ENCODE measurements around the gene PPFIA3.

Gene PPFIA3

GRCh38 chr19:49182848-49183375, 63.6 kb downstream of the PPFIA3 start:
- no peak for DNase-seq

- DNase-seq: no peak
Observed at GRCh38 chr19:49186108-49186507, 66.8 kb downstream of the PPFIA3 start.

- DNase-seq: no peak
Observed at GRCh38 chr19:49188626-49189200, 69.4 kb downstream of the PPFIA3 start.

GRCh38 chr19:49189259-49189658, 69.9 kb downstream of the PPFIA3 start:
- DNase-seq: no peak

- no peak for DNase-seq
Observed at GRCh38 chr19:49190781-49191180, 71.4 kb downstream of the PPFIA3 start.

GRCh38 chr19:49193822-49194394, 74.6 kb downstream of the PPFIA3 start:
- DNase-seq: no peak

GRCh38 chr19:49194408-49194807, 75.1 kb downstream of the PPFIA3 start:
- no peak for DNase-seq

- peak; percentile 29 for DNase-seq
Observed at GRCh38 chr19:49196527-49197240, 77.3 kb downstream of the PPFIA3 start.

- DNase-seq: no peak
Observed at GRCh38 chr19:49200238-49200862, 81.0 kb downstream of the PPFIA3 start.

Data from NCI-H2107 (cell line).